Measurements from ENCODE around the gene PHKA2.
A peak's percentile ranks its signal among the peaks of the same experiment; 100 is the strongest.

The PHKA2 gene

DNA sequence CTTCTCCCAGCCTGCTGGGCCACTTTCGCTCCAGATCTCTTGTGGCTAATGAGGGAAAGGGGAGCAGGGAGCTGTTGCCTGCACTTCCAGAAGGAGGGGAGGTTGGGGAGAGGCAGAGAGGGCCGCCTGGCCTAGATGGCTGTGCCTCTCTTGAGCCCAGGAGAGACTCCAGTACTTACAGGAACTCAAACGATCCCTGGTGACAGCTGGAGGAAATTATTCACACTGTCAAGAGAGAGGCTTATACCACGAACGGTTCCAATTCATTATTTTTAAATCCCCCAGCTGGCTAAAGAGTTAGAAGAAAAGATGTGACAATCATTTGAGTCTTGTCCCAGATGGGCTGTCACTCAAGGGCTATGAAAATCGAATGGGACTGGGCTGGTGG, 96.1 kb downstream of the PHKA2 start:
- no peak overlapping the region for H3K4me3 ChIP-seq (ENCODE audit: low read length)
- TF ChIP-seq, protein P1, sequence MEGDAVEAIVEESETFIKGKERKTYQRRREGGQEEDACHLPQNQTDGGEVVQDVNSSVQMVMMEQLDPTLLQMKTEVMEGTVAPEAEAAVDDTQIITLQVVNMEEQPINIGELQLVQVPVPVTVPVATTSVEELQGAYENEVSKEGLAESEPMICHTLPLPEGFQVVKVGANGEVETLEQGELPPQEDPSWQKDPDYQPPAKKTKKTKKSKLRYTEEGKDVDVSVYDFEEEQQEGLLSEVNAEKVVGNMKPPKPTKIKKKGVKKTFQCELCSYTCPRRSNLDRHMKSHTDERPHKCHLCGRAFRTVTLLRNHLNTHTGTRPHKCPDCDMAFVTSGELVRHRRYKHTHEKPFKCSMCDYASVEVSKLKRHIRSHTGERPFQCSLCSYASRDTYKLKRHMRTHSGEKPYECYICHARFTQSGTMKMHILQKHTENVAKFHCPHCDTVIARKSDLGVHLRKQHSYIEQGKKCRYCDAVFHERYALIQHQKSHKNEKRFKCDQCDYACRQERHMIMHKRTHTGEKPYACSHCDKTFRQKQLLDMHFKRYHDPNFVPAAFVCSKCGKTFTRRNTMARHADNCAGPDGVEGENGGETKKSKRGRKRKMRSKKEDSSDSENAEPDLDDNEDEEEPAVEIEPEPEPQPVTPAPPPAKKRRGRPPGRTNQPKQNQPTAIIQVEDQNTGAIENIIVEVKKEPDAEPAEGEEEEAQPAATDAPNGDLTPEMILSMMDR (IDR thresholded peaks at IDR 0.05; ENCODE audit: insufficient read depth, low read depth, low read length, missing control alignments) = no peak
- no peak for DNase-seq (ENCODE audit: low read depth)

DNA sequence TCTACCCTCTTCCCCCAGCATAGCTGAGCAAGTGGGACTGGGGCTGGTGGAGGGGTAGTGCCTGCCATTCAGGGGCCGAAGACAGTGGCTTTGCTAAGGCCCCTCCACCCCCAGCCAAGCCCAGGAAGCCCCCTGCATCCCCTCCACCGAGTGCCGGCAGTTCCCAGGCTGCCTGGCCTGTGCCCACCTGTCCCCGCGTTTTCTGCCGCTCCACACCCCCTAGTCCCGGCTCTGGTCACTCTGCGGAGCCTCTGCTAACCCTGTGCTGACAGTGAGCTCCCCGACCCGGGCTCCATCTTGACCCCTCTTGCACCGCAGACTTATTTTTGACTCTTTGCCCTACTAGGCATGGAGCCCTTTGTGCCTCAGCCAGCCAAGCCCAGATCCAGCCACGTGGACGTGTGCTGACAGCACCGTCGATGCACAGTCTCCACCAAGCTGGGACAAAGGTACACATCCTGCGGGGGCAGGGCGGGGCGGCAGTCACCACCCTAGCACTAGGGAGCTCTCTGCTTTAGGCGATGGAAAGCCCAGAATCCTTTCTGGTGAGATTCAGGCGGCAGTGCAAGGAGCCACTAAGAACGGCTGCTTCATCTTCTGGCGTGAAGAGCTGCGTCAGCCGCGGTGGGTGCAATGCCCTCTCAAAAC, 96.6 kb downstream of the PHKA2 start:
- TF ChIP-seq, protein P1 (IDR thresholded peaks at IDR 0.05; ENCODE audit: insufficient read depth, low read depth, low read length, missing control alignments) = no peak
- peak; percentile 30 for DNase-seq (ENCODE audit: low read depth)
- no peak overlapping the region for H3K4me3 ChIP-seq (ENCODE audit: low read length)

DNA sequence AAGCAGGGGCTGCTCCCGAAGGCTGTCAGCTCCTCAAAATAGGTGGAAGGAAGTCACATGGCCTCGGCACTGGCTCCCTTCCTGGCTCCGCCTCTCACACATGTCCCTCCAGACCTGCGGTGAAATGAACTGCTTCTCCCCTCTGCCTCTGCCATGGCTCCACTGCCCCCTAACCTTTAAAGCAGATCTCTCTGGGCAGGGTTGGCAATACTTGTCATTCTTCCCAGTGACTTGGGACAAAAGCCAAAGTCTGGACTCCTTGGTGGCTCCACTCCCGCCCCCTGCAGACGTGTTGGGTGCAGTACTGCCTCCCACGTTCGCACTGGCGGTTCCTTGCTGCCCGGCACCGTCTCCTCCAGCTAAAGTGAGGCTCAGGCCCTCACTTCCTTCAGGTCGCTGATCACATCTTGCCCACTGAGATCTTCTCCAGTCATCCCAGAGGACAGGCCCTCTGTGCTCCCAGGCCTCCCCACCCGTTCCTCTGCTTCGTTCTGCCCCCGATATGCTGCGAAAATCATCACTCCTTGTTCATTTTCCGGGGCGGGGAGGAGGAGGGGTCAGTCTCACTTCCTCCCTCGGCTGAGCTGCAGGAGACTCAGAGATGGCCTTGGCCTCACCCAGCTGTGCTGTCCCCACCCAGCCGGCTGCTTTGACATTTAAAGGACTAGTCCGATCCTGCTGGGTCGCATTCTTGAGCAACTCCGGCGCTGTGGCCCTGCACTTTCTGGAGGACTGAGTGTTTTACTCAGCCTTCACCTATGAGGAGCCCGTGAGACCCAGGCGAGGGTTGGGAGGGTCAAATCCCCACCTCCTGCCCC, 97.4 kb downstream of the PHKA2 start:
- peak; percentile 66 for DNase-seq (ENCODE audit: low read depth)
- TF ChIP-seq, protein P1 (IDR thresholded peaks at IDR 0.05; ENCODE audit: insufficient read depth, low read depth, low read length, missing control alignments) = peak; percentile 56
- H3K4me3 ChIP-seq (ENCODE audit: low read length) = peak overlapping the region; percentile 38

DNA sequence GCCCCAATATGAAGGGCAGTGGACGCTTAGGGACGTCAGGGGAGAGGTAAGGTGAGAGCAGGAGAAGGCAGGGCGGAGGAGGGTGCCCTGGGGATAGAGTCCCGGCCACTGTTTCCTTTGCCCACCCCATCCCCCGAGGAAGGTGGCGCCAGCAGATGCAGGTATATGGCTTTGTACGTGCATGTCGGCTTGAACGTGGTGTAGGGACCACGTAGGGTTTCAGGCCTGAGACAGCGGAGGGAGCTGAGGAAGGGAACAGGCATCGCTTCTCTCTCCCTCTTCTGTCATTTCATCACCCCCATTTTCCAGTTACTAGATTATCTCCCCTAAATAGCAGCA, 97.9 kb downstream of the PHKA2 start:
- H3K4me3 ChIP-seq (ENCODE audit: low read length) = peak overlapping the region; percentile 38
- no peak for DNase-seq (ENCODE audit: low read depth)
- TF ChIP-seq, protein P1 (IDR thresholded peaks at IDR 0.05; ENCODE audit: insufficient read depth, low read depth, low read length, missing control alignments) = no peak

DNA sequence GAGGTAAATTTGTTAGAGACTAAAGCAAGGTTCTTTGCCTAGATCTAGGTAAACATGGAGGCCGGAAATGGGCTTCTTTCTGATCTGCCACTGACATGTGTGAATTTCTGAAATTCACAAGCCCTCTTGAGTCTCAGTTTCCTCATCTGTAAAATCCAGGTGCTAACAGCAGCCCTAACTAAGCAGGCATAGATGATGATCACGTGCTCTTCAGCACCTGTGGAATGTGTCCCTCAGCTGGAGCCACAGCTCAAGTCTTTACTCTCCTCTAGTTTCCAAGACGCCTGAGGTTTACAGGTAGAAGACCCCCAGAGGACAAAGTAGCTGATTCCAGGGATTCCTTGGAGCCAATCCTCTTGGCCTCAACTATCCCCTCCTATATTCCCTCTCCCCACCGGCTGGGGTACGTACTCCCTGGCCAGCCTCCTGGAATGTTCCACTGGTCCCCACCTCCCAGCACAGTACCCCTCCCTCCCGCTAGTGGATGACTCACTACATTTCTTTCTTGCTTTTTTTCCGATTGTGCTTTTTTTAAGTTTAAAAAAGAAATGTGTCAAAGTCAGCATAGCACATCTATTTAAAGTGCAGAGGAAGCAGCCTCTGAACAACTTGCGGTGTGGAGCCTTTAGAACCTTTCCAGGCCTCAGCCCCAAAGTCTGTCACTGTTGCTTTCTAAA, 98.4 kb downstream of the PHKA2 start:
- peak overlapping the region; percentile 38 for H3K4me3 ChIP-seq (ENCODE audit: low read length)
- TF ChIP-seq, protein P1 (IDR thresholded peaks at IDR 0.05; ENCODE audit: insufficient read depth, low read depth, low read length, missing control alignments) = no peak
- DNase-seq (ENCODE audit: low read depth) = no peak

DNA sequence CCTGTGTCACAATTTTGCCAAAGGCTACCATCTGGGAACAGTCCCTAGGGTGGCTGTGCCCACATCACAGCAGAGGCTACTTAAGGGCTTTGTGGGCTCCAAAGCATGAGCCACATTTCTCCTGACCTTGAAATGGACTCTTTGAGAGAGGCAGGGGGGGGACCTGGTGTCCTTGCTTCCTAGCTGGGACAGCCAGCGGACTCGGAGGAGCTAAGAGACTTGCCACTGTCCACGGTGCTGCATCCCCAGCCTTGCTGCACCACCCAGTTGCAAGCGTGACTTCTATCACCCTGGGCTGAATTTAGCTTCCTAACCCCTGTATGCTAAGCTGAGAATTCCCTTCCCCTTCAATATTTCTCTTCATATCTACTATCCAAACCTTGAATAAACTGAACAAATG, 99.0 kb downstream of the PHKA2 start:
- no peak for DNase-seq (ENCODE audit: low read depth)

More for the DNA sequence above, 99.0 kb downstream of the PHKA2 start:
- TF ChIP-seq, protein P1 (IDR thresholded peaks at IDR 0.05; ENCODE audit: insufficient read depth, low read depth, low read length, missing control alignments) = no peak
- H3K4me3 ChIP-seq (ENCODE audit: low read length) = no peak overlapping the region

Measured in epithelial cell of esophagus (primary cell).